ENCODE data around the gene TBC1D24.

DNA sequence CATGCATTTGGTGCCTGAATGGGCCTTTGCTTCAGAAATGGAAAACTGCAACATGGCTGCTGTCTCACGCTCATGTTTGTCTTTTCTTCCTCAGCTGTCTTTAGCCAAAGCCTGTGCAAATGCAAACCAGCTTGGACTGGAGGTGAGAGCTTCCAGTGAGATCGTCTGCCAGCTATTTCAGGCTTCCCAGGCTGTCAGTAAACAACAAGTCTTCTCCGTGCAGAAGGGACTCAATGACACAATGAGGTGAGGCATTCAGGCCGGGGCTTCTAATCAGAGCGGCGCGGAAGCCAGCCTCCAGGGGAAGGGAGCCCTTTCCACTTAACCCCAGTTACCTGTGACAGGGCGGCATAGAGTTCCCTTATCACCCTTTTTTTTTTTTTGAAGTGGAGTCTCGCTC is 31.4 kb upstream of the TBC1D24 start:
- TF ChIP-seq ZNF121 (CRISPR knock-in tag; conservative IDR thresholded peaks at IDR 0.05) (no peak), FOXM1 (IDR thresholded peaks at IDR 0.05; ENCODE audit: low read depth) (no peak), FOXM1 (CRISPR knock-in tag; IDR thresholded peaks at IDR 0.05; ENCODE audit: low read depth) (no peak), CTCF (IDR thresholded peaks at IDR 0.05 in 2 of 3, conservative IDR thresholded peaks at IDR 0.05 in 1 of 3; ENCODE audit: insufficient read depth in 2 of 3, low read depth in 1 of 3, low read length in 3 of 3) (no peak), SP1 (CRISPR knock-in tag; IDR thresholded peaks at IDR 0.05) (no peak), EP300 (IDR thresholded peaks at IDR 0.05; ENCODE audit: low read length) (no peak), POLR2AphosphoS5 (IDR thresholded peaks at IDR 0.05; ENCODE audit: control insufficient read depth, insufficient read depth, low read depth, low read length) (no peak), GABPA (tag; conservative IDR thresholded peaks at IDR 0.05; ENCODE audit: low read depth) (no peak), PHB2 (IDR thresholded peaks at IDR 0.05; ENCODE audit: low read depth) (no peak)
- TF ChIP-seq, protein P1, sequence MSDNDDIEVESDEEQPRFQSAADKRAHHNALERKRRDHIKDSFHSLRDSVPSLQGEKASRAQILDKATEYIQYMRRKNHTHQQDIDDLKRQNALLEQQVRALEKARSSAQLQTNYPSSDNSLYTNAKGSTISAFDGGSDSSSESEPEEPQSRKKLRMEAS (CRISPR knock-in tag; IDR thresholded peaks at IDR 0.05): no peak
- TF ChIP-seq, protein P2, sequence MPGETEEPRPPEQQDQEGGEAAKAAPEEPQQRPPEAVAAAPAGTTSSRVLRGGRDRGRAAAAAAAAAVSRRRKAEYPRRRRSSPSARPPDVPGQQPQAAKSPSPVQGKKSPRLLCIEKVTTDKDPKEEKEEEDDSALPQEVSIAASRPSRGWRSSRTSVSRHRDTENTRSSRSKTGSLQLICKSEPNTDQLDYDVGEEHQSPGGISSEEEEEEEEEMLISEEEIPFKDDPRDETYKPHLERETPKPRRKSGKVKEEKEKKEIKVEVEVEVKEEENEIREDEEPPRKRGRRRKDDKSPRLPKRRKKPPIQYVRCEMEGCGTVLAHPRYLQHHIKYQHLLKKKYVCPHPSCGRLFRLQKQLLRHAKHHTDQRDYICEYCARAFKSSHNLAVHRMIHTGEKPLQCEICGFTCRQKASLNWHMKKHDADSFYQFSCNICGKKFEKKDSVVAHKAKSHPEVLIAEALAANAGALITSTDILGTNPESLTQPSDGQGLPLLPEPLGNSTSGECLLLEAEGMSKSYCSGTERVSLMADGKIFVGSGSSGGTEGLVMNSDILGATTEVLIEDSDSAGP (CRISPR knock-in tag; IDR thresholded peaks at IDR 0.05): no peak
